HG02852 (cell line): ENCODE results near the gene STT3B.
A peak's percentile ranks its signal among the peaks of the same experiment; 100 is the strongest.

ENCODE experiments used
- ATAC-seq: cut with Tn5 transposase; IDR thresholded peaks from one replicate; pipeline ENCODE4 v1.9.1; 2021; ENCODE audit warnings: mild to moderate bottlenecking, moderate library complexity; ENCODE audit not compliant: unreplicated experiment

The STT3B gene

DNA sequence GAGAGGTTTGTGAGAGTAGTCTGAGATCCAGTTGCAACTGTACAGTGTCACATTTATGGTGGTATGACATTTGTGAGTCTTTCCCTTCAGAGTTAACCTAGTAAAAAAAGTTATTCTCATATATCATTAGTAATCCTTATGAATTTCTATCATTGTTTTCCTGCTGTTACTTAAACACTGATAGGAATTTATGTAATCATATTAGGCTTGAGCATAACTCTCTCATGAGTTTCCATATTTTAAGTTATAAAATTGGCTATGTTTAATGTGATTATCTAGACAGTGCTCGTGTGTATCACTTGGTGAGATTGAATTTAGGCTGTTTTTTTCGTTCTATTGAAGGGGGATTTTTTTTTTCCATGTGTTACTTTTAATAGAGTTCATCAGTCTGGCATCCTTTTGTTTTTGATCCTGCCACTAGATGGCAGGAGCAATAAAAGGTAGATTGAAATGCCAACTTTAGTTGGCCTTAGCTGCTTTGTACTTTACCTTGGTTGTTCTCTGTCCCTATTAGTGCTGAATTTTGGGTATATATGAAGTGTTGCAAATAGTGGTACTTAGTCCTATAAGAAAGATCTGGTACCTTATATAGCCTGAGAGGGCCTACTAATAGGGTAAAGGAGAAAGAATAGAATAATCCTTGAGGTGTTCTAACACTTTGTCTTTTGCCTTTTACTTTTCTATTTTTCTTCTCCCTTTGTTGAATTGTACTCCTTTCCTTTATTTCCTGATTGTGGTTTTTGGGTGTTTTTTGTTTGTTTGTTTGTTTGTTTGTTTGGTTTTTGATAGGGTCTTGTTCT is 17.9 kb downstream of the STT3B start:
- no peak for ATAC-seq

GRCh38 chr3:31551646-31552045 is 18.9 kb downstream of the STT3B start:
- no peak for ATAC-seq

- no peak for ATAC-seq
These were observed 19.4 kb downstream of the STT3B start for GRCh38 chr3:31552103-31552502.

- no peak for ATAC-seq
These were observed 20.5 kb downstream of the STT3B start for GRCh38 chr3:31553258-31553657.

- ATAC-seq: no peak
These were observed 22.5 kb downstream of the STT3B start for GRCh38 chr3:31555204-31555603.

DNA sequence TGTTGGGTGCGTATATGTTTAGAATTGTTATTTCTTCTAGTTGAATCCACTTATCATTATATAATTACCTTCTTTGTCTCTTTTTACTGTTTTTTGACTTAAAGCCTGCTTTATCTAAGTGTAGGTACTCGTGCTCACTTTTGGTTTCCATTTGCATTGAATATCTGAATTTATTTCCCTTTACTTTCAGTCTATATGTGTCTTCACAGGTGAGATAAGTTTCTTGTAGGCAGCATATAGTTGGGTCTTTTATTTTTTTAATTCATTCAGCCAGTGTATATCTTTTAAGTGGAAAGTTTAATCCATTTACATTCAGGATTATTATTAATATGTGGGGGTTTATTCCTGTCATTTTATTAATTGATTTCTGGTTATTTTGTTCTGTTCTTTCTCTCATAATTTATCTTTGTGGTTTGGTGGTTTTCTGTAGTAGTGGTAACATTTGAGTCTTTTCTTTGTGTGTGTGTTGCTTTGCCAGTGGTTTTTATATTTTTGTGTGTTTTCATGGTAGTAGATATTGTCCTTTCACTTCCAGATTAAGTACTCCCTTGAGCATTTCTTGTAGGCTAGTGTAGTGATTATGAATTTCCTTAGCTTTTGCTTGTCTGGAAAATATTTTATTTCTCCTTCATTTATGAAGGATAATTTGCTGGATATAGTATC is 27.3 kb downstream of the STT3B start:
- ATAC-seq: no peak

- no peak for ATAC-seq
These were observed 29.2 kb downstream of the STT3B start for GRCh38 chr3:31561891-31562290.

GRCh38 chr3:31562525-31562924 is 29.8 kb downstream of the STT3B start:
- ATAC-seq: no peak

DNA sequence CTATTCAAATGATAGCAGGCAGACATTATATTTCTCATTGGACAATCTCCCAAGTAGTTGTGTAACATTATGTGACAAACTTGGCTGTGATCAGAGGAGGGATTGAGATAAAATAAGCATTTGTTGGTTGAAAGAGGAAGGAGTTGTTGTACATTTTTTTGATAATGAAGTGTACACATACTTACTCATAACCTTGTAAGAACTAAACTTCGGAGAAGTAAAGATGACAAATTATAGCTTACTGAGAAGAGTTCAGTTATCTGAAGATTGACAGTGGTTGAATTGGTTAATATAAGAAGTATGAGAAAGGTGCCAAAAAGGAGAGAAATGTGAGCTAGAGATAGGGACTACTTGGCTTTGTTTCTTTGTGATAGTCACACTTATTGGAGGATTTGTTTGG is 32.6 kb downstream of the STT3B start:
- ATAC-seq: no peak

DNA sequence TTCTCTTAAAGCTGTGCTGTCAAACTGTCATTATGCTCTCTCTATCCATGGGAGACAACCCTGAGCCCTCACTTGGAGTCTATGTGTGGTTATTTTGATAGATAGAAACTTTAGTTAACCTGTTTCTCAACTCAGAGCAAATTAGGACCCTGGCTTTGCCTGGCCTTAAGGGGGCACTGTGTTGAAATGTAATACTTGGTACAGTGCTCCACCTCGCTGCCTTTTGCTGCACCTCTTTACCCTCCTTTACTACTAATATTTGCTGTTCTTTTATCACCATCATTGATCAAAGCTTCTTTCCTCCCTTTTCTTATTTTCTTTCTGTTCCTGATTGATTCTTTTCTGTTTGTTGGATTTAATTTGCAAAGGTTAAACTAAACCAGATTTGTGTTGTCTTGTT is 34.3 kb downstream of the STT3B start:
- ATAC-seq: no peak

- ATAC-seq: no peak
These were observed 35.9 kb downstream of the STT3B start for GRCh38 chr3:31568649-31569048.

DNA sequence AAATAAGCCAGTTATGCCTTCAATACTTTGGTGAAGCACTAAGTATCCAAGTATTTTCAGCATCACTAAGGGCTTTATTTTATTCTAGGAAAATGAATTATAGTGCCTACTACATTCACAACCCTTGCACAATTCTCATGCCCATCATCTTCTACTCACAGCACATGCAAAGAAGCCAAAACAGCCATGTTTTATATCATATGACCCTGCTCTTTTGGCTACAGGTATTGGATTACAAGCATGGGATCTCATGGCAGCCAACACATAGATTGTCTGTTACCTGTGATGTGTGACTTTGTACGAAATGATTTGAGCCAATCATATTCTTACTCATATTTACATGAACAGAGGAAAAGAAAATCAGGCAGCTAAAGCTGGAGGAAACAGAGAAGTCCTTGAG is 38.6 kb downstream of the STT3B start:
- no peak for ATAC-seq

DNA sequence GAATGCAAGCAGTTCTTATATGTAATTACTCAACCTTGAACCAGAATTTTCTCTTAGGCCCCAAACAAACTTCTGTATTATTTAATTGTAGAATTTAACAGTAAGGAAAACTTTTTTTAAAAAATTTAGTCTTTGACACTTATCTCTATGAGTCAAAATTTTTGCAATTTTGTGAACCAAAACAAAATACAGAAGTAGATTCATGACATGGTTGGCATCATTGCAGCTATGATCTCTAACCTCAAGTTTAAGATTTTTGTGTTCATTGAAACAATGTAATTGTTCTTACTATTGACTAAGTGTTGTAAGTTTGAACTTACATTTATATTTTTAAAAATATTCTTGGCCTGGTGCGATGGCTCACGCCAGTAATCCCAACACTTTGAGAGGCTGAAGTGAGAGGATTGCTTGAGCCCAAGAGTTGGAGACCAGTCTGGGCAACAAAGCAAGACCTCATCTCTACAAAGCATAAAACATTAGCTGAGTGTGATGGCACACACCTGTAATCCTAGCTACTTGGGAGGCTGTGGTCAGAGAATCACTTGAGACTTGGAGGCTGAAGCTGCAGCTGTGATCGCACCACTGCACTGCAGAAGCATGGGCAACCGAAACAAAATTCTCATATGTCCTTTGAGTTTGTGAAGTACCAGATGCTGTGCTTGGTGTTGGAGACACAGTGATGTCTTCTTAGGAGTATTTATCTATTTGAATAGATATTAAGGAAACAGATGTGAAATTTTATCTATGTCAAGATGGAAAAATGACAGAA is 39.7 kb downstream of the STT3B start:
- ATAC-seq: no peak

GRCh38 chr3:31573036-31573779 is 40.5 kb downstream of the STT3B start:
- peak; percentile 48 for ATAC-seq

DNA sequence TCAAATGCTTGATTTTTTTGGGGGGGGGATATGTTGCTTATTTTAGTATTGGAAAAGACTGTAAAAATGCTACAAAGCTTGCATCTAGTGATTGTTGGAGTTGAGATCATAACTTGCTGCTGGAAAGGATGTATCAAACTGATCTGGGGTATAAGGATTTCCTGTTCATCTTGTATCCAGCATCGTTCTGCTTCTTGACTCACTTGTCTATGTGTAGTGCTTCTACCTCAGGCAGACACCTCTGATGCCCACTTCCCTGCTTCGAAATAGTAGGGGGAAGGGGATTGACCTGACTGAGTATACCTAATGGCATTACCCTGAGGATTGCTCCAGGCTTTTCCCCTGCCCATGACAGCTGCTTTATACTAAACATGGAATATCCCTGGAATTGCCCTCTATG is 42.7 kb downstream of the STT3B start:
- ATAC-seq: no peak

DNA sequence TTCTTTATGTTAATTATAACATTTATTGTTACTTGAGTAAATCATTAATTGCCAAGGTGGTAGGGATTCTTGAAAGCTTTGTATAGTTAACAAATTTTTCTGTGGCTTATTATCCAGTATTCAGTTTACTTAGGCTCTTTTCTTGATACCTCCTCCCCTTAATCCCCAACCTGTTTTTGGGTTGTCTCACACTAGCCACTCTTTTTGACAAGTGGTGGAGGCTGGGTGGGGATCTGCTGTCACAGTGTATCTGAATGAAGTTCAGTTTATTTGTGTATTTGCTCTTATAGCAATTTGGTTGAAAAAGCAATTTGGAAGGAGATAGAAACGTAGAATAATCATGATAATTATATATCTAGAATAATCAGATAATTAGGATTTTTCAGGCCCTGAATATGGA is 43.8 kb downstream of the STT3B start:
- no peak for ATAC-seq

- ATAC-seq: no peak
These were observed 44.5 kb downstream of the STT3B start for GRCh38 chr3:31577232-31577631.

DNA sequence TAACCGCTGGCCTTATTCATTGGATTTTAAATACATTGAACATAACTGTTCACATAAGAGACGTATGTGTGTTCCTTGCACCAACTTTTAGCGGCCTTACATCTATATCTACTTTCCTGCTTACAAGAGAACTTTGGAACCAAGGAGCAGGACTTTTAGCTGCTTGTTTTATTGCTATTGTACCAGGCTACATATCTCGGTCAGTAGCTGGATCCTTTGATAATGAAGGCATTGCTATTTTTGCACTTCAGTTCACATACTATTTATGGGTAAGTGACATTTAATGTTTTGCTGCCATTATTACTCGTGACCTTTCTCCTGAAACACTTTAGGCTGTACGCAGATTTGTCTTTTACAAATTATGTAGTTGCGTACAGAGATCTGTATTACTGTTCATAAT is 47.1 kb downstream of the STT3B start:
- no peak for ATAC-seq

DNA sequence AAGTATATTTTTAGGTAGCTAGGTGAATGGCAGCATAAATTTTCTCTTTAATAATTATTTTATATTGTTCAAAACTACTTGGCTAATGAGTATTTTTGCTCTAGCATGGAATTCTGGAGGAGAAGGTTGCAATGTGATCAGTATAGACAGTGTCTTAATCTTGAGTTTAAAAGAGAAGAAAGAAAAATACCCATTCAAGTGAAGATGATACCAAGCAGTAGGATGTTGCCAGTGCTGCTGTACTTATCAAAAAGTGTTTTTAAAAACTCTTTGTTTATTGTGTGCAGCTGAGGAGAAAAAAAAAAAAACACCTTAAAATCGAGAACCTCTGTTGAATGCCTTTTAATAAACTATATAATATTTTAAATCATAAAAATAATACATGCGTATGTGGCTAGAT is 47.9 kb downstream of the STT3B start:
- ATAC-seq: no peak

- ATAC-seq: no peak
These were observed 48.9 kb downstream of the STT3B start for GRCh38 chr3:31581660-31582059.

GRCh38 chr3:31589228-31589627 is 56.5 kb downstream of the STT3B start:
- ATAC-seq: no peak
